Vagina (tissue), 2 donors: ENCODE data around the gene TP53I13. TPM values are rescaled to one million over a fixed set of nuclear protein-coding genes. Genes with fewer than 3 reads are reported as not detected.
A peak's percentile ranks its signal among the peaks of the same experiment; 100 is the strongest.

Experiments used
- DNase-seq, 2 donors: peaks; one replicate each; pipeline ENCODE4 v3.0.0-alpha.2; 2017; ENCODE audit errors: extremely low spot score in 2 of 2
- H3K27ac ChIP-seq: fragments of 200-600 bp; sonication (generic); one replicate; pipeline ENCODE4 v1.5.1; 2019
- H3K27me3 ChIP-seq: fragments of 200-600 bp; sonication (generic); one replicate; pipeline ENCODE4 v1.5.1; 2019
- H3K36me3 ChIP-seq, 2 donors: fragments of 200-600 bp; sonication (generic); one replicate each; pipeline ENCODE4 v1.5.1; 2017 to 2019
- H3K4me1 ChIP-seq: fragments of 200-600 bp; sonication (generic); one replicate; pipeline ENCODE4 v1.5.1; 2019
- H3K4me3 ChIP-seq, 2 donors: fragments of 200-600 bp; sonication (generic); 1 replicate in 1 of 2; 2 replicates in 1 of 2; pipeline ENCODE4 v1.5.1; 2016 to 2019
- H3K9me3 ChIP-seq: fragments of 200-600 bp; sonication (generic); one replicate; pipeline ENCODE4 v1.5.1; 2019
- CTCF ChIP-seq, 3 experiments: fragments of 450-650 bp in 2 of 3; fragments of 200-600 bp in 1 of 3; sonication (generic) in 1 of 3; IDR thresholded peaks; one replicate each; pipeline ENCODE4 v1.5.1; 2017 to 2019; ENCODE audit warnings: antibody characterized with exemption in 3 of 3, mild to moderate bottlenecking in 2 of 3, moderate library complexity in 2 of 3
- POLR2A ChIP-seq, 2 donors: fragments of 450-650 bp; IDR thresholded peaks; one replicate each; pipeline ENCODE4 v1.6.1; 2017; ENCODE audit warnings: antibody characterized with exemption in 2 of 2, mild to moderate bottlenecking in 2 of 2, moderate library complexity in 2 of 2
- POLR2AphosphoS5 ChIP-seq, 2 donors: sonication (generic); formaldehyde crosslinking; IDR thresholded peaks; one replicate each; pipeline ENCODE4 v1.9.0; 2017; ENCODE audit warnings: antibody characterized with exemption in 2 of 2, mild to moderate bottlenecking in 2 of 2, low read depth in 1 of 2; ENCODE audit not compliant: insufficient read depth in 1 of 2
- intact Hi-C: fragments of 100-400 bp; cut with DNase I; formaldehyde crosslinking; loops from one replicate; pipeline ENCODE4 v1.15.1; 2023
- total RNA-seq: library from RNA; depleted of rRNA; stranded (reverse); fragments of >200 nt; gene quantifications from one replicate; pipeline ENCODE4 v1.2.3, GENCODE V29; 2016

TP53I13 gene
- total RNA-seq = 61.1 TPM

GRCh38 chr17:29568331-29569244 lies at the start of gene TP53I13:
Gene TP53I13 (plus strand): TSS chr17:29568701. CDS start chr17:29568759, 58 bp downstream.
- DNase-seq = peak; percentile 91 to 95
- Histone ChIP-seq H3K4me3 (peak within 1 kb of the TSS; percentile 71 to 83), H3K27ac (peak within 1 kb of the TSS; percentile 91), H3K9me3 (no peaks in the 10 kb centered on the region), H3K36me3 (peaks cover 0 to under 1% of the 10 kb centered on the region in 2 donors), H3K4me1 (peaks cover 54% of the 10 kb centered on the region), H3K27me3 (no peaks in the 10 kb centered on the region)
- TF ChIP-seq POLR2AphosphoS5 (IDR thresholded peaks at IDR 0.05; ENCODE audit: insufficient read depth in 1 of 2, low read depth in 1 of 2) = peak; percentile 31 to 93
- TF ChIP-seq CTCF (IDR thresholded peaks at IDR 0.05) = no peak
- TF ChIP-seq POLR2A (IDR thresholded peaks at IDR 0.05) = peak in 1 of 2 donors; percentile 80
- intact Hi-C loops = no loop called here

GRCh38 chr17:29524692-29525091 lies 43.8 kb upstream of the TP53I13 start:
- Histone ChIP-seq H3K27me3 (no peaks in the 10 kb centered on the region), H3K27ac (no peak overlapping the region), H3K4me1 (no peaks in the 10 kb centered on the region), H3K36me3 (peaks cover 3 to 78% of the 10 kb centered on the region in 2 donors), H3K9me3 (no peaks in the 10 kb centered on the region), H3K4me3 (no peak overlapping the region)
- no peak for DNase-seq
- no peak for TF ChIP-seq CTCF (IDR thresholded peaks at IDR 0.05)
- TF ChIP-seq POLR2AphosphoS5 (IDR thresholded peaks at IDR 0.05; ENCODE audit: insufficient read depth in 1 of 2, low read depth in 1 of 2) = no peak
- TF ChIP-seq POLR2A (IDR thresholded peaks at IDR 0.05) = no peak
- intact Hi-C loops = no loop called here

- TF ChIP-seq CTCF (IDR thresholded peaks at IDR 0.05) = no peak
- no peak for TF ChIP-seq POLR2AphosphoS5 (IDR thresholded peaks at IDR 0.05; ENCODE audit: insufficient read depth in 1 of 2, low read depth in 1 of 2)
- no peak for TF ChIP-seq POLR2A (IDR thresholded peaks at IDR 0.05)
- no peak for DNase-seq
- no peak overlapping the region for H3K27ac ChIP-seq
- no peaks in the 10 kb centered on the region for H3K27me3 ChIP-seq
- no peaks in the 10 kb centered on the region for H3K4me1 ChIP-seq
- intact Hi-C loops = no loop called here
- H3K4me3 ChIP-seq = no peak overlapping the region
- H3K9me3 ChIP-seq = no peaks in the 10 kb centered on the region
- peaks cover 3 to 75% of the 10 kb centered on the region in 2 donors for H3K36me3 ChIP-seq
These were observed 42.2 kb upstream of the TP53I13 start for GRCh38 chr17:29526322-29526721.

GRCh38 chr17:29533976-29534375 lies 34.5 kb upstream of the TP53I13 start:
- no peaks in the 10 kb centered on the region for H3K27me3 ChIP-seq
- H3K9me3 ChIP-seq = no peaks in the 10 kb centered on the region
- H3K27ac ChIP-seq = no peak overlapping the region
- TF ChIP-seq POLR2A (IDR thresholded peaks at IDR 0.05) = no peak
- TF ChIP-seq POLR2AphosphoS5 (IDR thresholded peaks at IDR 0.05; ENCODE audit: insufficient read depth in 1 of 2, low read depth in 1 of 2) = no peak
- TF ChIP-seq CTCF (IDR thresholded peaks at IDR 0.05) = no peak
- intact Hi-C loops = no loop called here
- no peak for DNase-seq
- H3K36me3 ChIP-seq = peaks cover 0 to 46% of the 10 kb centered on the region in 2 donors
- no peak overlapping the region for H3K4me3 ChIP-seq
- no peaks in the 10 kb centered on the region for H3K4me1 ChIP-seq

GRCh38 chr17:29544066-29544465 lies 24.4 kb upstream of the TP53I13 start:
- no peaks in the 10 kb centered on the region for H3K27me3 ChIP-seq
- H3K36me3 ChIP-seq = peaks cover 0 to 17% of the 10 kb centered on the region in 2 donors
- DNase-seq = no peak
- intact Hi-C loops = no loop called here
- TF ChIP-seq CTCF (IDR thresholded peaks at IDR 0.05) (no peak), POLR2A (IDR thresholded peaks at IDR 0.05) (no peak)
- H3K27ac ChIP-seq = no peak overlapping the region
- H3K4me3 ChIP-seq = no peak overlapping the region
- H3K9me3 ChIP-seq = no peaks in the 10 kb centered on the region
- H3K4me1 ChIP-seq = peaks cover under 1% of the 10 kb centered on the region
